Liver (tissue), 9 donors: Measurements from ENCODE around the gene RAE1. TPM values are rescaled to one million over a fixed set of nuclear protein-coding genes. Genes with fewer than 3 reads are reported as not detected.

Experiments
- DNase-seq: peaks from one replicate; pipeline ENCODE4 v3.0.0-alpha.2; 2017; ENCODE audit warnings: low spot score
- H3K27ac ChIP-seq, 2 donors: one replicate each; pipeline ENCODE4 v1.7.0; 2013; ENCODE audit warnings: inconsistent platforms in 2 of 2, low read length in 2 of 2, control low read depth in 1 of 2, low read depth in 1 of 2, mild to moderate bottlenecking in 1 of 2
- H3K27me3 ChIP-seq, 4 donors: one replicate each; pipeline versions ENCODE4 v1.6.1 to v1.7.0; 2013; ENCODE audit warnings: low read length in 3 of 4, inconsistent platforms in 1 of 4, mild to moderate bottlenecking in 1 of 4, moderate library complexity in 1 of 4; ENCODE audit not compliant: control insufficient read depth in 4 of 4, insufficient read depth in 4 of 4
- H3K36me3 ChIP-seq, 4 donors: one replicate each; pipeline versions ENCODE4 v1.6.1 to v1.7.0; 2013; ENCODE audit warnings: low read length in 3 of 4, mild to moderate bottlenecking in 3 of 4, low read depth in 1 of 4, moderate library complexity in 1 of 4; ENCODE audit not compliant: control insufficient read depth in 4 of 4, insufficient read depth in 3 of 4
- H3K4me1 ChIP-seq, 4 donors: one replicate each; pipeline versions ENCODE4 v1.6.1 to v1.7.0; 2013; ENCODE audit warnings: low read length in 3 of 4, mild to moderate bottlenecking in 3 of 4, moderate library complexity in 1 of 4; ENCODE audit not compliant: control insufficient read depth in 4 of 4, insufficient read depth in 4 of 4
- H3K4me3 ChIP-seq, 3 donors: one replicate each; pipeline versions ENCODE4 v1.6.1 to v1.7.0; 2013; ENCODE audit warnings: low read length in 3 of 3, control low read depth in 1 of 3, low read depth in 1 of 3, mild to moderate bottlenecking in 1 of 3
- H3K9ac ChIP-seq, 2 donors: one replicate each; pipeline ENCODE4 v1.7.0; 2013; ENCODE audit warnings: low read length in 2 of 2, mild to moderate bottlenecking in 2 of 2, moderate library complexity in 2 of 2, control low read depth in 1 of 2, low read depth in 1 of 2
- H3K9me3 ChIP-seq, 4 donors: one replicate each; pipeline versions ENCODE4 v1.6.1 to v1.7.0; 2013; ENCODE audit warnings: low read length in 3 of 4; ENCODE audit not compliant: control insufficient read depth in 4 of 4
- ATF3 ChIP-seq: IDR thresholded peaks from 2 replicates; pipeline ENCODE4 v1.6.1; 2016; ENCODE audit warnings: antibody characterized with exemption
- CTCF ChIP-seq: fragments of 150-350 bp; IDR thresholded peaks from 2 replicates; pipeline ENCODE4 v1.5.1; 2017; ENCODE audit warnings: improper control_type of control experiment, low read depth, low read length; ENCODE audit not compliant: missing input control
- EGR1 ChIP-seq, 2 donors: IDR thresholded peaks; 2 replicates each; pipeline ENCODE4 v1.6.1; 2016 to 2018; ENCODE audit warnings: antibody characterized with exemption in 2 of 2, low read depth in 2 of 2
- FOXA1 ChIP-seq: IDR thresholded peaks from 2 replicates; pipeline ENCODE4 v1.6.1; 2016; ENCODE audit warnings: antibody characterized with exemption
- FOXA2 ChIP-seq: IDR thresholded peaks from 2 replicates; pipeline ENCODE4 v1.6.1; 2016; ENCODE audit warnings: antibody characterized with exemption
- HNF4G ChIP-seq: IDR thresholded peaks from 2 replicates; pipeline ENCODE4 v1.6.1; 2016; ENCODE audit warnings: antibody characterized with exemption
- JUND ChIP-seq, 2 donors: IDR thresholded peaks; 2 replicates each; pipeline ENCODE4 v1.6.1; 2016; ENCODE audit warnings: antibody characterized with exemption in 2 of 2
- MAX ChIP-seq: IDR thresholded peaks from 2 replicates; pipeline ENCODE4 v1.6.1; 2016; ENCODE audit warnings: antibody characterized with exemption
- NR2F2 ChIP-seq: IDR thresholded peaks from 2 replicates; pipeline ENCODE4 v1.6.1; 2016; ENCODE audit warnings: antibody characterized with exemption
- RAD21 ChIP-seq, 2 donors: IDR thresholded peaks; 2 replicates each; pipeline ENCODE4 v1.6.1; 2016; ENCODE audit warnings: antibody characterized with exemption in 2 of 2, mild to moderate bottlenecking in 2 of 2
- REST ChIP-seq: IDR thresholded peaks from 2 replicates; pipeline ENCODE4 v1.6.1; 2016; ENCODE audit warnings: antibody characterized with exemption, mild to moderate bottlenecking
- RXRA ChIP-seq, 2 donors: IDR thresholded peaks; 2 replicates each; pipeline ENCODE4 v1.6.1; 2017 to 2018; ENCODE audit warnings: antibody characterized with exemption in 2 of 2, mild to moderate bottlenecking in 1 of 2
- SP1 ChIP-seq: IDR thresholded peaks from 2 replicates; pipeline ENCODE4 v1.6.1; 2018; ENCODE audit warnings: antibody characterized with exemption, mild to moderate bottlenecking
- TAF1 ChIP-seq: conservative IDR thresholded peaks from 2 replicates; pipeline ENCODE4 v1.6.1; 2016; ENCODE audit warnings: antibody characterized with exemption, mild to moderate bottlenecking
- YY1 ChIP-seq: IDR thresholded peaks from 2 replicates; pipeline ENCODE4 v1.6.1; 2016; ENCODE audit warnings: antibody characterized with exemption, mild to moderate bottlenecking
- ZBTB33 ChIP-seq: IDR thresholded peaks from 2 replicates; pipeline ENCODE4 v1.6.1; 2016; ENCODE audit warnings: antibody characterized with exemption
- WGBS: extraction: QIAGEN DNeasy Blood & Tissue Kit; methylation state at CpG from one replicate; pipeline ENCODE4 v1.1.7; 2013; 5-methylcytosine and 5-hydroxymethylcytosine counted together
- polyA plus RNA-seq, 2 donors: library from polyadenylated mRNA; stranded (reverse) in 1 of 2; unstranded in 1 of 2; fragments of 200-250 nt in 1 of 2; fragments of >200 nt in 1 of 2; fragmentation: Nextera tagmentation in 1 of 2; extraction: Ambion mirVana in 1 of 2; gene quantifications; one replicate each; pipeline versions ENCODE4 v1.2.1 to v1.2.3, GENCODE V29; 2013 to 2015
- total RNA-seq, 2 donors: library from RNA; depleted of rRNA; stranded (reverse); fragments of >200 nt; gene quantifications; one replicate each; pipeline ENCODE4 v1.2.3, GENCODE V29; 2014
- donor health status: healthy.
- donor health status: healthy.
- donor health status: healthy.
- donor health status: healthy.
- donor health status: healthy.

The RAE1 gene
- total and polyA plus RNA-seq, 4 donors: 10.0 to 15.5 (median 13.5) TPM

- TF ChIP-seq ZBTB33: no peak
- no peak for TF ChIP-seq TAF1
- TF ChIP-seq RAD21 (IDR thresholded peaks at IDR 0.05): no peak
- no peak for TF ChIP-seq RXRA (IDR thresholded peaks at IDR 0.05)
- no peak for TF ChIP-seq YY1
These were observed 28.6 kb upstream of the RAE1 start (continued) for GRCh38 chr20:57322476-57322875.

- H3K27ac ChIP-seq: no peak overlapping the region
- H3K9me3 ChIP-seq: no peaks in the 10 kb centered on the region
- H3K27me3 ChIP-seq: peaks cover 0 to 4% (median 1%) of the 10 kb centered on the region in 4 donors
- no peak for TF ChIP-seq SP1
- no peak for TF ChIP-seq FOXA1
- TF ChIP-seq FOXA2: no peak
- no peak for TF ChIP-seq REST
- TF ChIP-seq TAF1: no peak
- no peak for TF ChIP-seq RAD21 (IDR thresholded peaks at IDR 0.05)
- no peak for TF ChIP-seq HNF4G
- TF ChIP-seq JUND (IDR thresholded peaks at IDR 0.05): no peak
- TF ChIP-seq EGR1 (IDR thresholded peaks at IDR 0.05; ENCODE audit: low read depth in 2 of 2): no peak
- no peak for TF ChIP-seq RXRA (IDR thresholded peaks at IDR 0.05)
- no peak for TF ChIP-seq NR2F2
- TF ChIP-seq MAX: no peak
- TF ChIP-seq ATF3: no peak
- H3K4me3 ChIP-seq: no peak overlapping the region
- H3K36me3 ChIP-seq: no peaks in the 10 kb centered on the region
- no peak overlapping the region for H3K9ac ChIP-seq
- 36% methylated on average over 6 of the region's 6 CpGs for WGBS
- no peak for DNase-seq
- H3K4me1 ChIP-seq: no peaks in the 10 kb centered on the region
These were observed 28.0 kb upstream of the RAE1 start for GRCh38 chr20:57323034-57323433.

GRCh38 chr20:57325632-57326356 lies 25.3 kb upstream of the RAE1 start:
- H3K4me3 ChIP-seq: no peak overlapping the region
- H3K9me3 ChIP-seq: no peaks in the 10 kb centered on the region
- H3K27ac ChIP-seq: no peak overlapping the region
- H3K4me1 ChIP-seq: no peaks in the 10 kb centered on the region
- H3K36me3 ChIP-seq: no peaks in the 10 kb centered on the region
- H3K27me3 ChIP-seq: peaks cover 2 to 7% (median 4%) of the 10 kb centered on the region in 4 donors
- DNase-seq: no peak
- WGBS: 89% methylated on average over 12 of the region's 12 CpGs
- H3K9ac ChIP-seq: no peak overlapping the region
- TF ChIP-seq HNF4G (no peak), REST (no peak), RXRA (IDR thresholded peaks at IDR 0.05) (no peak), CTCF (no peak), RAD21 (IDR thresholded peaks at IDR 0.05) (no peak), MAX (no peak), TAF1 (no peak), YY1 (no peak), EGR1 (IDR thresholded peaks at IDR 0.05; ENCODE audit: low read depth in 2 of 2) (no peak), NR2F2 (no peak), ATF3 (no peak)
